HG02943 (cell line): ENCODE measurements around the gene PRSS1.
"Not testable (repeated sequence)": the region's sequence is repeated elsewhere in the genome, so short reads cannot be mapped to it uniquely, and the experiment has no call there.

Experiments
- ATAC-seq: cut with Tn5 transposase; IDR thresholded peaks from one replicate; pipeline ENCODE4 v1.9.1; 2021; ENCODE audit warnings: mild to moderate bottlenecking, low read depth, moderate library complexity; ENCODE audit not compliant: unreplicated experiment

Gene PRSS1

GRCh38 chr7:142745745-142746144 lies 3.5 kb upstream of the PRSS1 start:
- ATAC-seq: no peak

DNA sequence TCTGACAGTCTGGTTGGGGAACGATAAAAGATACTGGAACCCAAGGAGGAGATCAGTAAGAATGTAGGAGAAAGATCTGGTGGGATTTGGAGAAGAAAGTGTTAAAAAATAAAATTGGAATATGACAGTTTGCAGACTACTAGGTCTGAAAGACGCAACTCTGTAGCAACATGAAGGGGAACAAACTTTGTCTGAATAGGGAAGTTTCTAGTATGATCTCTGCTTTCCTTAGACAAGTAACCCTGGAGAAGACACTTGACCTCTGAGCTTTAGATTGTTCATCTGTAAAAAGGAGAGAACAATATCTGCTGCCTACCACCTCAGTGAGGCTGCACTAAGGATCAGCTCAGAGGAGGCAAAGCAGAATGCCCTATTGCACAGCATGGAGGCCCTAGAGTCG lies 3.0 kb upstream of the PRSS1 start:
- ATAC-seq: no peak

DNA sequence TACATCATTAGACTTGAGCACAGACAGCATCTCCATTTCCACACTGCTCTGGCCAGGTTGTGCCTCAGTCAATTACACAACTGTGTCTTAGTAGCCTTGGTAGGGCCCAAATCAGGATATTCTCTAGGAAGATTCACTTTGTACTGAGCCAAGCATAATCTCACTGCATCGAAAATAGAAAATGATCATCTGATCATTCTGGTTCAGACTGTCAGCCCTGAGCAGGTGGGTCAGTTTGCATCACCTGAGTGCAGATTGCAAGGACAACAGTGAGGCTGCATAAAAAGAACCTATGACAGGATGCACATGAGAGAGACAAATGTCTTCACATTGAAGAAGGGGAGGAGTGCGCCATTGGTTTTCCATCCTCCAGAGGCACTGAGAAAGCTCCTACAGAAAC lies 862 bp upstream of the PRSS1 start:
- not testable (repeated sequence) for ATAC-seq

- no peak for ATAC-seq
Observed at GRCh38 chr7:142750321-142750938, 1.2 kb downstream of the PRSS1 start.

- not testable (repeated sequence) for ATAC-seq
Observed at GRCh38 chr7:142751526-142752175, 2.4 kb downstream of the PRSS1 start.

- no peak for ATAC-seq
Observed at GRCh38 chr7:142752376-142753225, 3.3 kb downstream of the PRSS1 start.

DNA sequence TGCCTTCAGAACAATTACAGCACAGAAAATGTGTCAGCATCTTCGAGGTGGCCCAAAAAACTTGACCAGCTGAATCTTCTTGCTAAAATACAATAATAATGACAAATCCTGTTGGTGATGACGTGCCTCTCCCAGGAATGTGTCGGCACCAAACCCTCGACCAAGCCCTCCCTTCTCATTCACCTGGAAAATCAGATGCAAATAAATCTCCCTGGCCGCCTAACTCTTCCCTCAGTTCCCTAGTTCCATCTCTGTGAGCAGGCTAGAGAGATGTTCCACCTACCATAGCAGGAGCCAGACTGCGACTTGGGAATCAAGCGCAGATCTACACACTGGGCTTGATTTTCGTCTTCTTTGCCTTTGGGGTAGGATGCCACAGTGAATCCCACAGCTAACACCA lies 4.1 kb downstream of the PRSS1 start:
- ATAC-seq: no peak

- not testable (repeated sequence) for ATAC-seq
Observed at GRCh38 chr7:142753925-142754491, 4.7 kb downstream of the PRSS1 start.

DNA sequence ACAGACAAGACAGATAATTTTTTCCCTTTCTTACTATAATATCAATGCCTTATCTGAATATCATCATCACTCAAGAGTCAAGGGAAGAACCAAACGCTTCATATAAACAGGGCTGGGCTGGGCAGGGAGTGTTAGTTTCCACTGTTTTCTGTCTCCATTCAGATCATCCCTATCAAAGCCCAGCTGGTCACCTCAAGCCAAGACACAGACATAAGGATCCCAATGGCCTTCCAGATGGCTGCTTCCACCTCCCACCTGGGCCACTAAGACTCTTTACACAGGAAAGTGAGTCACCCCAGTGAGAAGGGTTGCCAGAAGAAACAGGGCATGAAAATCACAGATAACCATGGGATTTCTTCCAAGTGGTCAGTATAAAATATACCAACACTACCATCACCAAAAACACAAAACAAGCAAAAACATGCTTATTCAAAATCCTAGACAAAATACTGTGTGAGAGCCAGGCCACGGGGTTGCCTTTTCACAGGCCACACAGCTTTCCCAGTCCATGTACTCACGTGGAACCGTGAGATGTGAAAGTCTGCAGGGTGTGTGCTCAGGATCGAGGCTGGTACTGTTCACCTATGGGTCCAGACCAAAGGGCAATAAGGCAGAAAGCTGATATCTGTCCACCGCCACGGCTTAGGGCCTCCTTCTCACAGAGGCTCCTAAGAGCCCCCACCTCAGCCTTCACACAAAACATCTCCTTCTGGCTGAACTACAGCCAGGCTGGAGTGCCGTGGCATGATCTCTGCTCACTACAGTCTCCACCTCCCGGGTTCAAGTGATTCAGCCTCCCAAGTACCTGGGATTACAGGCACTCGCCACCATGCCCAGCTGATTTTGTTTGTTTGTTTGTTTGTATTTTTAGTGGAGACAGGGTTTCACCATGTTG lies 5.7 kb downstream of the PRSS1 start:
- ATAC-seq: no peak

- ATAC-seq: not testable (repeated sequence)
Observed at GRCh38 chr7:142758312-142758711, 9.0 kb downstream of the PRSS1 start.

- ATAC-seq: no peak
Observed at GRCh38 chr7:142759433-142759832, 10.2 kb downstream of the PRSS1 start.

- ATAC-seq: no peak
Observed at GRCh38 chr7:142760071-142760642, 10.9 kb downstream of the PRSS1 start.

DNA sequence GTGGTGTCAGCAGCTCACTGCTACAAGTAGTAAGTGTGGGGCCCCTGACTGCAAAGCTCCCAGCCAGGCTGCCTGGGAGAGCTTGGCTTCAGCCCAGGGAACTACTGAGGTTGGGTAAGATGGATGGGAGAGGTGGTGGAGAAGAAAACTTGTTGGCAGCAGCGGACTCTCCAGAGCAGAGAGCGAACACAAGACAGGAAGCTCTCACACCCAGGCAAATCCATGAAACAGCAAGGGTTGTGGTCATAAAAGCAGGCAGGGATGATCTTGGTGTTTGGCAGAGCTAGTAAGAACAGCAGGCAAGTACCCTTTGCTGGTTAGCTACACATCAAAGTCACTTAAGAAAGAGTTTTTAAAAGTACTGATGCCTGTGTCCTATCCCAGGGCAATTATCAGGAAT lies 12.3 kb downstream of the PRSS1 start:
- not testable (repeated sequence) for ATAC-seq

GRCh38 chr7:142762104-142762503 lies 12.8 kb downstream of the PRSS1 start:
- no peak for ATAC-seq

DNA sequence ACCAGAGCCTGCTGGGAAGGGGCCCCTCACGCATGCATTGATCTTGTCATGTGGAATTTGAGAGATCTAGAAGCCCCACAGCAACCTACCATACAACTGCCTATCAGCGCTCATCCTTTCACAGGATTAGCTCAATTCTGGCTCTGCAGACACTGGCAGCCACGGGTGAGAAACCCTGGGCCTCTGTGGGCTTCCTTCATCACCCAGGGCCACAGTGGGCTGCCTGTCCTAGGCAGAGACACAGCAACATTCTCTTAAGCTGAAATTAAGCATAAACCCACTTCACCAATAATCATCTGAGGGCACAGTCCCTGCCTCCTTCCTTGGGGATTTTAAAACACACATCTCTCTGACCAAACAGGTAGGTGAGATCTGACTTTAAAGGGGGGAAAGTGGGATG lies 18.2 kb downstream of the PRSS1 start:
- no peak for ATAC-seq

GRCh38 chr7:142767861-142768260 lies 18.6 kb downstream of the PRSS1 start:
- ATAC-seq: no peak

GRCh38 chr7:142768885-142769284 lies 19.6 kb downstream of the PRSS1 start:
- ATAC-seq: not testable (repeated sequence)

DNA sequence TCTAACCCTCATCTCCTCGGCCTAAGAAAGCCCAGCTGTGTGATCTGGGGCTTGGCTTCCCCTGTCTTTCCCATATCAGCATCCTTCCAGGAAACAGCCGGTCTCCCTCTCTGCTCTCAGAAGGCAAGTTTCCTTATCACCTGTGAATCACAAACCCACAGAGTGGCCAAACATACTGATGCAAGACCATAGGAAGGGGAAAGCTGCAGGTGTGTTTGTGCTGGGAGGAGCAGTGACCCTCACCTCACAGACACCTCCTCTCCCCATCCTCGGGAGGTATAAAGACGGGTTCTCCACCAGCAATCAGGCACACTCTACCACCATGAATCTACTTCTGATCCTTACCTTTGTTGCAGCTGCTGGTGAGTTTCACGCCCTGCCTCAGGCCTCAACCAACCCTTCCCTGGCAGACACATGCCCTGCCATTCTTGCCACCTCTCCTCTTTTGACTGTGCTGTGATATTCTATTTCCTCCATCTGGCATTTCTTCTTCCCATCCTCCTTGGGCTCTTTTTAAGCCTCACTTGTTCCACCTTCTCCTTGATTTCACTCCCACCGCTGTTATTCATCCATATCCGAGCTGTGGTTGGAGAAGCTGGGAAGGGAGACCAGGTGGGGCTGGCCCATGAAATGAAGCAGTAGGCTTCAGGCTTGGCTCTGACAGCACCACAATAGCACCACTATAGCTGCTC lies 21.5 kb downstream of the PRSS1 start, which contains the start of gene PRSS2:
PRSS2 (plus strand) TSS at position 310 of the 692 bp plus-strand sequence; CDS start at position 323, 13 bp downstream.
- peak; percentile 16 for ATAC-seq

GRCh38 chr7:142771353-142771723 lies 22.1 kb downstream of the PRSS1 start:
- ATAC-seq: peak; percentile 56
